ENCODE measurements around the gene FAM151B.
"Not testable (repeated sequence)": the region's sequence is repeated elsewhere in the genome, so short reads cannot be mapped to it uniquely, and the experiment has no call there.

FAM151B gene

DNA sequence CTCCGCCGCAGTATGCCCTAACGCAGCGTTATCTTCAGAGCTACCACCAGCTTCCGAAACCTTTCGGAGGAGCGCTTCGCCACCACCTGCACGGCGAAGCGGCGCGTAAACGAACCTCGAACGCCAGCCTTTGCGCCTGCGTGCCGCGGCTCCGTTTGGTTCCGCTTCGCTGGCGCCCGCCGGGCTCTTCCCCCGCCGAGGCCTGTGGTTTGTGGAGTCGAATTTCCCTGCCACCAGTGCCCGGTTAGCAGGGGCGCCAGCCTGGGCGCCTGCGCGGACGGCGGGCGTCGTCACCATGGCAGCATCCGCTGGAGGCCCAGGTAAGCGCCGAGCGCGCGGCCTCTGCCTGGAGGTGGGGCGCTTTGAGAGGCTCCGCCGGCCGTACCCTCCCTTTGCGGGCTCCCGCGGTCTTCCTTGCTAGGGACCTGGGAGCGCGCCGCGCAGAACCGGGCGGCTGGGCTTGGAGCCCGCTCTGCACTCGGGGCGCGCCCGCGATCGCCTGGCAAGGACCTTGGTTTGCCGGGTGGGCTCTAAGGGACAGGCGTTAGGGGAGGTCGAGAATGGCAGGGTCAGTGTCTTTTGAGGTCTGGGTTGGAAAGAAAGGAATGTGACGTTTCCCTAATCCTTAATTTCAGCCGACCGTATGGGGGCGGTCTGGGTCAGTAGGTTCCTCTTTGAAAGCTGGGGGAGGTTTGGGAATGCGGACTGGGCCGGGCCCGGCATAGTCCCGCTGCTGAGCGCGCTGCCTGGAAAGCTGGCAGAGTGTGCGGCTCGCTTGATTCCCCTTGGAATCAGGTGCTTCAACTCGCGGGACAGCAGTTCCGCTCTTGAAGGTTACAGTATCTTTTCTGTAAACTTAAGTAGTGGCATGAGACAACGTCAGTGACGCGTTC lies at the start of gene FAM151B:
TSS of gene FAM151B (plus strand) at position 272 of the 893 bp plus-strand sequence. CDS start at position 296, 24 bp downstream.
- DNase-seq = peak; percentile 67

GRCh38 chr5:80438739-80439138 lies 49.2 kb upstream of the FAM151B start:
- no peak for DNase-seq

DNA sequence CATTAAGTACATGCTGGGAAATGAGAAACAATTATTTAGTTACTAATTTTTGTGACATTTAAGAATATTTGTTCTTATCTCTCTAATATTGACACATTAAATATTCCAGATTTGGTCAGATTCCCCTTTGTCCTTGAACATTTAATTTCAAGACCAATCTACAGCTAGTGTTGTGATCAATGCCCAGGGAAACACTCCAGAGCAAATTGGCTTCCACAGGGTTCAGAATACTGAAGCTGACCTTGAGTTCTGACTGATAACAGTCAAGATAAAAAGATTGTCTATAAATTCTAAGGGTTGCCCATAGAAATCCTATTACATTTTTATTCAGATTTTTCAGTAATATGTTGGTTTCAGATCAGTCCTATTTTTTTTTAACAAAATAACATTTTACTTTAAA lies 48.7 kb upstream of the FAM151B start:
- DNase-seq = no peak

DNA sequence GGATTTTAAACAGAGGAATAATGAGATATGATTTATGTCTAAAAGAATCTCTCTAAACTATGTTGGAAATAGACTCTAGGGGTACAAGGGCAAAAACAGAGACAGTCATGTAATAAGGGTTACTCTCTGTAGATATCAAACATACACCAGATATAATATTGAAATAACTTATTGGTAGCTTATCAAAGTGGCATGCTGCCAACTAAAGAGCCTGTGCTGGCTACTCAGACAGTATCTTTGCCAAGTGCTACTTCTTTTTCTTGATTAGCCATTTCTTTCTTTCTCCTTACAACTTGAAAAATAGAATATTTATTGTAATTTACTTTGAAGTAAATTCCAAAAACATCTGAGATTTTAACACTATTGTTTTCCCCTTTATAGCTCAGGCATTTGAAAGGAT lies 45.2 kb upstream of the FAM151B start:
- no peak for DNase-seq

GRCh38 chr5:80453366-80453765 lies 34.5 kb upstream of the FAM151B start:
- DNase-seq = no peak

DNA sequence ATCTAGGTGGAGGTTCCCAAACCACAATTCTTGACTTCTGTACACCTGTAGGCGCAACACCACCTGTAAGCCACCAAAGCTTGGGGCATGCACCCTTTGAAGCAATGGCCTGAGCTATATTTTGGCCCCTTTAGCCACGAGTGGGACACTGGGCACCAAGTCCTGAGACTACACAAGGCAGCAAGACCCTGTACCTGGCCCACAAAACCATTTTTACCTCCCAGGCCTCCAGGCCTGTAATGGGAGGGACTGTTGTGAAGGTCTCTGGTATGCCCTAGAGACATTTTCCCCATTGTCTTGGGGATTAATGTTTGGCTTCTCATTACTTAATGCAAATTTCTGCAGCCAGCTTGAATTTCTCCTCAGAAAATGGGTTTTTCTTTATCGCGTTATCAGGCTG lies 24.6 kb upstream of the FAM151B start:
- DNase-seq = no peak

- no peak for DNase-seq
These were observed 21.0 kb upstream of the FAM151B start for GRCh38 chr5:80466669-80467485.

DNA sequence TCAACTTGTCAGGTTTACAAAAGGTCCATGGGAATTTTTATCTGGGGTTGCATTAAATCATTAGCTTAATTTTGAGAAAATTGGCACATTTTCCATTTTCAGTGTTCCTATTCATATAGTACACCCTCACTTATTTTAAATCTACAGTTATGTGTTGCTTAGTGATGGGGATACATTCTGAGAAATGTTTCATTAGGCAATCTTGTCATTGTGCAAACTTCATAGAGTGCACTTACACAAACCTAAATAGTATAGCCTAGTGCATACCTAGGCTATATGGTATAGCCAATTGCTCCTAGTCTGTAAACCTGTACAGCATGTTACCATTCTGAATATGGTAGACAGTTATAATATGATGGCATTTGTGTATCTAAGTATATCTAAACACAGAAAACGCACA lies 19.8 kb upstream of the FAM151B start:
- no peak for DNase-seq

DNA sequence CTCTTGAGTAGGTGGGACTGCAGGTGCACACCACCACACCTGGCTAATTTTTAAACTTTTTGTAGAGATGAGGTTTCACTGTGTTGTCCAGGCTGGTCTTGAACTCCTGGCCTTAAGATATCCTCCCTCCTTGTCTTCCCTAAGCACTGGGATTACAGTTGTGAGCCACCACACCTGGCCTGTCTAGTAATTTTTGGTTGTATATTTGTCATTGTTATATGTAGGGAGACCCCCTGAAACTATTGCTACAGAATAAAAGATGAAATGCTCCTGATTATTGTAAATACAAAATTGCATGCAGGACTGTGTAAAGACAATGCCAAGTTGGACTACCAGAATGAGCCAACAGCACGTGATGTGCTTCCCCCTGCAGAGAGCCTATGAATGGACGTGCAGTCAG lies 17.3 kb upstream of the FAM151B start:
- not testable (repeated sequence) for DNase-seq

DNA sequence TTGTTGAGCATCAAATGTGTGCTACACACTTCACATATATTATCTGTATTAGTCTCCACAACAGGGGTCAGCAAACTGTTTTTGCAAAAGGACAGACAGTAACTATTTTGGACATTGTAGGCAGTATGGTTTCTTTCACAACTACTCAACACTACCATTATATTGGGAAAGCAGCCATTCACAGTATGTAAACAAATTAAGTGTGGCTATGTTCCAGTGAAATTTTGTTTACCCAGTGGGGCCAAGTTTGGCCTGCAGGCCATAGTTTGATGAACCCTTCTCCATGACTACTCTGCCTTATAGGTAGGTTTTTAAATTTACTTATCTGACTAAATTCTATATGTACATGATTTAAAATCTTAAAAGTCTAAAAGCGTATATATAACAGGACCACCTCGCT lies 13.0 kb upstream of the FAM151B start:
- no peak for DNase-seq

DNA sequence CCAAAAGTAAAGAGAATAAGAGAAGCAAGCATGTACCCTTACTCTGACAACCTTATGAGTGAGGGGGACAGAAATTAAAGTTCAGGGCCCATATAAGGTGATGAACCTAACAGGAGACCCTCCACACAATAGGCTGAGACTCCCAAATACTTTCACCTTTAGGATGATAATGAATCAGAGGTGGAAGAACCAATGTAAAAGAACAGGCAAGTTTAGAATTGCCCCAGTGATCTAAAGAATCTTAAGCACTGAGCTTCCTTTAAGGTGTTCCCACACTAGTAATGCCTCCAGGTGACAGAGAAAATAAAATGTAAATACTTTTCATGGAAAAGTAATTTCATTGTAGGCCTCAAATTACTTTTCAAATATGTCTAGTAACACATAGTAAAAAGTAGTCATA lies 8.2 kb upstream of the FAM151B start:
- no peak for DNase-seq

GRCh38 chr5:80480354-80480753 lies 7.5 kb upstream of the FAM151B start:
- no peak for DNase-seq

DNA sequence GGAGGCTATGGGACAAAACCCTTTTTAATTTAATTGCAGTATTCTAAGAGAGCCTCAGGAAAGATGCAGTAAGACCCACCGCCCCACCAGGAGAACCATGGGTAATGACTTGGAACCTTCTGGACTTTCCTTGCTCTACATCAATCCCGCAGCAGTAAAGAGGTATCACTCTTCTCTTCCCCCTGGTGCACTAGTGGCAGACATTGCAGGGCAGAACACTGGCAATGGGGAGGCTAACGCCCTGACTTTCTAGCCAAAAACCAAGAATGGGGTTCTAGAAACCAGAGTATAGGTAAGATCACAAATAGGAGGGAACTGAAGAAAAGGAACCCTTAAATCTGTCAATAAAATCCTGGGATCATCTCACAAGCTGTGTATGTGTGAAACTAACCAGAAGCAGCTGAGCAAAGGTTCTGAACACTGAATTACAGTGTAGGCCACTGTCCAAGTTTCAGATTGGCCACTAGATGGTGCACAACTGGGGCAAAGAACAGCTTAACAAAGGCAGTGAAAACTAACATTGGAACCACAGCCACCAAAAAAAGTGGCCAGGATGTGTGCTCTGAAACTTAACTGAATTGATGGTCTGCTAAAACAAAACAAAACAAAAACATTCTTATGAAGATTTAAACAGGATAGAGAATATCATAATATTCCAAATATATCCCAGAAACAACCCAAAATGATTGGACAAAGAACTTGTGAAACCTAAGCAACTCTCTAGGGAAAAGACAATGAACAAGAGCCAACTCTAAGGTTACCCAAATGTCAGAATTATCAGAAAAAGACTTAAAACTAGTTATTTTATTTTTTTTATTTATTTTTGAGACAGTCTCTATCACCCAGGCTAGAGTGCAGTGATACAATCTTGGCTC lies 6.6 kb upstream of the FAM151B start:
- no peak for DNase-seq

DNA sequence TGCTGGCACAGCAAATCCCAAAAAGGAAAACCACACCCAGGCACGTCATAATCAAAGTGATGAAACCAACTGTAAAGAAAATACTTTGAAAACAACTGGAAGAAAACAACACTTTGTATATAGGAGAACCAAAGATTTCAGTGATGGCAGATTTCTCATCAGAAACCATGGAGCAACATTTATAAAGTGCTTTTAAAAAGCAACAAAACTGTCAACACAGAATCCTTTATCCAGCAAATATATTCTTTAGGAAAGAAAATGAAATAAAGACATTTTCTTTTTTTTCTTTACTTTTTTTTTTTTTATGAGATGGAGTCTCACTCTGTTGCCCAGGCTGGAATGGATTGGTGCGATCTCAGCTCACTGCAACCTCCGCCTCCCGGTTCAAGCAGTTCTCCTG lies 5.3 kb upstream of the FAM151B start:
- no peak for DNase-seq

GRCh38 chr5:80483636-80484232 lies 4.2 kb upstream of the FAM151B start:
- DNase-seq = no peak

DNA sequence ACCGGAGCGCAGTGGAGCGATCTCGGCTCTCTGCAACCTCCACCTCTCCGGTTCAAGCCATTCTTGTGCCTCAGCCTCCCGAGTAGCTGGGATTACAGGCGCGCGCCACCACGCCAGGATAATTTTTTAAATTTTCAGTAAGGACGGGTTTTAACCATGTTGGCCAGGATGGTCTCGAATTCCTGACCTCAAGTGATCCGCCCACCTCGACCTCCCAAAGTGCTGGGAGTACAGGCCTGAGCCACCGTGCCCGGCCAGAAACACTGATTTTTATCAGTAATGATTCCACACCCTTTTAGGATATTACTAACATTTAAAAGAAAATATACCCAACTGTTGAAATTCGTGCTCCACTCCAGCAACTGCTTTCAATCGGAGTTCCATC lies 464 bp upstream of the FAM151B start:
- DNase-seq = no peak

DNA sequence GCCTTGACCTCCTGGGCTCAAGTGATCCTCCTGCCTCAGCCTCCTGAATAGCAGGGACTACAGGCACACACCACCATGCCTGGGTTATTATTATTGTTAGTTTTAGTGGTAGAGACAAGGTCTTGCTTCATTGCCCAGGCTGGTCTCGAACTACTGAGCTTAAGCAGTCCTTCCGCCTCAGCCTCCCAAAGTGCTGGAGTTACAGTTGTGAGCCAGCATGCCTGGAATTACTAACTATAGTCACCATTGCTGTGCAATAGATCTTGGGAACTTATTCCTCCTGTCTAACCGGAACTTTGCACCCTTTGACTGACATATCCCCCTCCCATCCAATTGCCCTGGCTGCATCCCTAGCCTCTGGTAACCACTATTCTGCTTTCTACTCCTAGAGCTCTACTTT lies 3.4 kb downstream of the FAM151B start:
- DNase-seq = no peak

- DNase-seq = no peak
These were observed 4.8 kb downstream of the FAM151B start for GRCh38 chr5:80492741-80493140.

- DNase-seq = not testable (repeated sequence)
These were observed 5.5 kb downstream of the FAM151B start for GRCh38 chr5:80493443-80493842.

DNA sequence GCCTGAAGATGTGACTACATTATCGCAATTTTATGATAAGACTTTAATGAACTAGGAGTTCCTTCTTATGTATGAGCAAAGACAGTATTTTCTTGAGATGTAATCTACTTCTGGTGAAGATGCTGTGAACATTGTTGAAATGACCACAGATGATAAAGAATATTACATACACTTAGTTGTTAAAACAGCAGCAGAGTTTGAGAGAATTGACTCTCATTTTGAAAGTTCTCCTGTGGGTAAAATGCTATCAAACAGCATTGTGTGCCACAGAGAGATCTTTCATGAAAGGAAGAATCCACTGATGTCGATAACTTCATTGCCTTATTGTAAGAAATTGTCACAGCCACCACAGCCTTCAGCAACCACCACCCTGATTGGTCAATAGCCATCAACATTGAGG lies 8.0 kb downstream of the FAM151B start:
- no peak for DNase-seq

DNA sequence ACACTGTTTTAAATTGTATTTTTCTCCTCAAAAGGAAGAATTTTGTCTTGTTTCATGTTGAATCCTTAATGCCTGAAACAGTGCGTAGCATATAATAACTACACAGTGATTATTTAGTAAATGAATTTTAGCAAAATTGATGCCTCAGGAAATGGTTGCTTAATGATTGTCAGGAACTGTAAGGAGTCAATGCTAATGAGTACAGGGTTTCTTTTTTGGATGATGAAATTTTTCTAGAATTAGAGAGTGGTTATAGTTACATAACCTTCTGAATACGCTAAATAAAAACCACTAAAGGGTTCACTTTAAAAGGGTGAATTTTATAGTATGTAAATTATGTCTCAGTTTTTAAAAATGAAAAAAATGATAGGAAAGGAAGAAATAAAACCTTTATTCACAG lies 14.9 kb downstream of the FAM151B start:
- no peak for DNase-seq

GRCh38 chr5:80503641-80504040 lies 15.7 kb downstream of the FAM151B start:
- no peak for DNase-seq

DNA sequence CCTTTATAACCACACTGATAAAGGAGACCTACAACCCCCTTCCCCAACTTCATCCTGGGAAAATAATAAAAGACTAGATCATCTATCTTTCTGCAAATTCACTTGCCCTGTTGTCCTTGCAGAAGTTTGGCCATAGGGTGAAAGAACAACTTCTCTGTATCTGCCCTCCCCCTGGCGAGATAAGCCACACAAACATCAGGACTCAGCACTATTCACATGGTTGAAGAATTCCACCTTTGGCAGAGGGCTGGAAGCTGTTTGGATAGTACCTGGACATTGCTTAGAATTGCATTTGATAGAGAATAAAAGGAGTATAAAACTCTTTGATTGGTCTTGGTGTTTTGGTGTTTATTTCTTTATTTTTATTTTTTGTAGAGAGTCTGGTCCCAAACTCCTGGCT lies 16.9 kb downstream of the FAM151B start:
- DNase-seq = no peak
